ENCODE results near the gene TSPAN31.

The TSPAN31 gene

DNA sequence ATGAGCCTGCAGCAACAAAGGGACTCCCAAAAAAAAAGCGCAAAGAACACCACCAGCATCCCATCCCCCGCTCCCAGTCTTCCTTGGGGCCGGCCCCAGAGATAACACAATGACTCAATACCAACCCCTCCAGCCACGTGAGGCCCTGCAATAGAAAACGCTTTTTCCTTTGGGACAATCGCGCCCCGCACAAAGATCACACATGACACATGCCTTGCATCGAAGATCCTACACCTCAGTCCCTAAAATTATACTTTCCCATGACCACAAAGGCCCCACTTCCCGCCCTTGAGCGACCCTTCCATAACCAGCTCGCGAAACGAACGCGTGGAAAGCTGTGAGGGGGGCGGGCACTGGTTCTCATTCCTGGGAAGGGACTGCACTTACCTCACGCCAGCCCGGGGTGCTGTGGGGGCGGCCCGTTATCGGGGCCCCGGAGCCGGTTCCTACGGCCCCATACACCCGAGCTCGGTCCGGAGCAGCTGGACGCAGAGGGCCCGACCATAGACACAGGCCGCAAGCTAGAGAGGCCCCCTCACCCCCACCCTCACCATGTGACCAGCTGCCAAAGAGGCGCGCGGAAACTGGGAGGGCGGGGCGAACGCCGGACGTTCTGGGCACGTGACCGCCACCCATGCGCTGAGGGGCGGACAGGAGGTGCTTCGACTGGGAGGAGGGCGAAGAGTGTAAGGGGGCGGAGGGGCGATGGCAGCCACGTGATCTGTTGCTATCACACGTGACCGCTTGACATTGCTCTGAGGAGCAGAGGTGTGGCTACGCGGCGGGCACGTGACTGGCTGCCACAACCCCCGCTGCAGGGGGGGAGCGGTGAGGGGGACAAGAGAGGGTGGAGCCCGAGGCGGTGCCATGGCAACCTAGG lies 7.2 kb downstream of the TSPAN31 start, which contains the start of gene CDK4:
Gene CDK4, minus strand, starts transcription at position 523 of the 880 bp plus-strand sequence. CDS start 593 bp downstream, outside the sequence.
- peak; percentile 89 to 100 (median 100) for DNase-seq

DNA sequence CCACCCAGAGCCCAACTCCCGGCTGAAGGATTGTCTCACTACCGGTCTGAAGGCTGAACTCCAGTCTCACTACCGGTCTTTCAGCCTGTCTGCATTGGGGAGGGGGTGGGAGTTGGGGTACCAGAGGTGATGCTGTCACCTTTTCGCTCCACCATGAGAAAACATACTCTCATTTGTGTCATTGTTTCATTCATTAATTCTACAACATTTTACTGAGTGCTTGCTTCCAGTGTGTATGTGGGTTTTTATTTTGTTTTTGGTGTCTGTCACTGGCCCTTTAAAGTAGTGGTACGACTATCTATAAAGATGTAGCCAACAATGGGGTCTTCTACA lies 7.8 kb downstream of the TSPAN31 start:
- DNase-seq, result no peak

- no peak for DNase-seq
Observed at GRCh38 chr12:57753756-57754337, 9.0 kb downstream of the TSPAN31 start.

DNA sequence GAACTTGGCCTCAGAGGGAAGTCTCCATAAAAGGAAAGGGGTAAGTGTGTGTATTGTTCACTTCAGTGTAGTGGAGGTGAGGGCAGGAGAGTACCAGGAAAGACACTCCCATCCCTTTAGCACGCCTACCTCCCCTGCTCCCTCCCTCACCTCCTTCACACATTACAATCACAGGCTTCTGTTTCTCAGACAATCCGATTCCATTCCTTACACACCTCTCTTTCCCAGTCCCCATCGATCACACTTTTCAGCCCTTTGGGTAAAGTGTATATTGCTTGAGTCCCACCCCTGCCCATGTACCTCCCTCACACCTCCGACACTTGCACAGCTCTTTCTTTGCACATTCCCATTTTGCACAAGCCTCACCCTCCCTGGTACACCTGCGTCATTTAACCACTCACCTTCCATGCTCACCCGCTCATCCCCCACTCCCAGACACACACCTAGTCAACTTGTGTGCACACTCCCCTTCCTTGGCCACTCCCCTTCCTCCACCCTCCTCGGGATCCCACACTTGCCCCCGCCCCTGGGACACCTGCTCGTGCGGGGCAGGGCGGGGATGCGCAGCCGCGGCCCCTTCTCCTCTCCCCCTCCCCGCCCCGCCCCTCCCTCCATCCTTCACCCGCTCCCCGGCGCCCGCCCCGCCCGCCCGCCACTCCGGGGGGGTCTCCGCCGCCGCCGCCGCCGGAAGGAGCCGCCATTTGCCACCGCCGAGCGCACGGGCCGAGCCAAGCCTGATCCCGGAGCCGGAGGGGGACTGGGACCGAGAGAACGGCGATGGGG lies 9.8 kb downstream of the TSPAN31 start, which contains the start of gene MARCHF9:
Gene MARCHF9, plus strand, starts transcription at position 693 of the 783 bp plus-strand sequence. CDS start 426 bp downstream, outside the sequence.
- peak in 50 of 56 donors; percentile 10 to 86 (median 57) for DNase-seq

DNA sequence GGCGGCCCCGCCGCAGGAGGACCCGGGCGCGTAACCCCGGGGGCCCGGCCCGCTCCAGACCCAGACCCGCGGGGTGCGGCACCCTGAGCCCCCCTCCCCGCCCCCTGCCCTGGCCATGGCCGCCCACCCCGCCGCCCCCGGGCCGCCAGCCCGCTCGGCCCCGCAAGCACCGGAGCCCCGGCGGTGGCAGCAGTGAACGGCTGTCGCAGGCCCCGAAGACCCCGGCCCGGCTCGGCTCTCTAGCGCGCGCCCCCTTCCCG lies 10.3 kb downstream of the TSPAN31 start:
- no peak for DNase-seq

- DNase-seq, result peak in 4 of 56 donors; percentile 14 to 58 (median 37)
Observed at GRCh38 chr12:57755454-57756372, 10.9 kb downstream of the TSPAN31 start.

DNA sequence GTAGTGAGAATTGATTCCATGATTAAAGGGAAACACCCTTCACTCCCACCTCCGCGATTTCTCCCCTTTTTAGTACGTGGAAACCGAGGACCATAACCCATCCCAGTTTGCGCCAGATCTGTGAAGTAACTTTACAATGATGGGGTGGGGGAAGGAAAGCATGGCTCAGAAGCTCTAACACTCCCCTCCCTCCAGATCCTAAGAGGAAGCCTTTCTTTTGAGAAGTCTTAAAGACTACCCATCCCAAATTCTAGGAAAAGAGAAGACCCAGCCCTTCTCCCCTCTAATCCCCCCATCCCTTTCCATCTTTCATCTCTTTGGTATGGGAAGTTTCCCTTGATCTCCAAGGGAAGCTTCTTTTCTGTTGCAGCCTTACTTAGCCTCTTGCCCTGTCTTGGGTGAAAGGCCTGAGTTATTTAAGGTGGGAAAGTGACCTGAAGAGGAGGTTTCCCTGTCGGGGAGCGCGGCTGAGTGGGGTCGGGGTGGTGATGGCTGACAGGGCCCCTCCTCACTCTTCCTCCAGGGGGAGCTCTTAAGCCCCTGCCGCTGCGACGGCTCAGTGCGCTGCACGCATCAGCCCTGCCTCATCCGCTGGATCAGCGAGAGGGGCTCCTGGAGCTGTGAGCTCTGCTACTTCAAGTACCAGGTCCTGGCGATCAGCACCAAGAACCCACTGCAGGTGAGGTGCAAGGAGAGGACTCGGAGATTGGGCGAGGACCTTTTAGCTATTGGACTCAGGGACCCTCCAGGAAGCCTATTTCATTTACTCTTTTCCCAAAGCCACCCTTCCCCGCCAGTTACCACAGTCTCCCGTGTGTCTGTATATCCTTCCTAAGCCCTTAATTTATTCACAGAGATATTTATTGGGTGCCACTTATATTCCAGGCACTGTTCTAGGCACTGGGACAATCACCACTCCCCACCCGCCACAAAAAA lies 11.8 kb downstream of the TSPAN31 start:
- DNase-seq, result peak in 4 of 56 donors; percentile 13 to 25 (median 16)

DNA sequence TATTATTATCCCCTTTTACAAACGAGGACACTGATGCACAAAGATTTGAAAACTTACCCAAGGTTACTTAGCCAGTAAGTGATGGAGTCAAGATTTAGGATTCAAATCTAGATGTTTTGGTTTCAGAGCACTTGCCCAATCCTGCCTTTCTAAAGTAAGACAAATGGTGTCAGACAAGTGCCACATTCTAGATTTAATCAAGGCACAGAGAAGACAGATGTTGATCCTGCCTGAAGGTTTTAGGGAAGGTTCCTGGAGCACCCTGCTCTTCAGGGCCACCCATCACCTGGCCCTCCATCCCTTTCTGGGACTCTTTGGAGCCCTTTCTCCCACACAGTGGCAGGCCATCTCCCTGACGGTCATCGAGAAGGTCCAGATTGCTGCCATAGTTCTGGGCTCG lies 12.9 kb downstream of the TSPAN31 start:
- DNase-seq, result no peak

DNA sequence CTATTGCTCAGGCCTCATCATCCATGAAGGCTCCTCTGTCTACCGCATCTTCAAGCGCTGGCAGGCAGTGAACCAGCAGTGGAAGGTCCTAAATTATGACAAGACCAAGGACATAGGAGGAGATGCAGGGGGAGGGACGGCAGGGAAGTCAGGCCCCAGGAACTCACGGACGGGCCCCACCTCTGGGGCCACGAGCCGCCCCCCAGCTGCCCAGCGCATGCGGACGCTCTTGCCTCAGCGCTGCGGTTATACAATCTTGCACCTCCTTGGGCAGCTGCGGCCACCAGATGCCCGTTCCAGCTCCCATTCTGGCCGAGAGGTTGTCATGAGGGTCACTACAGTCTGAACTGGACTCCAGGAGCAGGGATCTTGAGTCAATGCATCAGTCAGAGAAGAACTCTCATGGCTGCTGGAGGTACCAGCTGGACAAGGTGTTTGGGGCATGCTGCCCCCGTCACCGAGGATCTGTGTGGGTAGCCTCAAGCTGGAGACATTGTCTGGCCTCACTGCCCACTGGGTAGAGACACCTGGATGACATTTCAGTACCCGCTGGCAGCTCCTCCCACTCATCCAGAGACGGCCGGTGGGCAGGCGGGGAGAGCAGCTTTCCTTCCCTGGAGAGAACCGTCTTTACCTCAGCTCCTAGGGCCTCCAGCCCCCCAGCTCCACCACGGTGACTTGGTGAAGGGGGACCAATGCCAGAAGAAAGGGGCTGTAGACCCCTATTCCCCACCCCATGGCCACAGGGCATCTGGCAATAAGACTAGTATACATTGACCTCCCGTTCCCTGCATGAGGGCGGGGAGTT lies 13.9 kb downstream of the TSPAN31 start:
- no peak for DNase-seq

DNA sequence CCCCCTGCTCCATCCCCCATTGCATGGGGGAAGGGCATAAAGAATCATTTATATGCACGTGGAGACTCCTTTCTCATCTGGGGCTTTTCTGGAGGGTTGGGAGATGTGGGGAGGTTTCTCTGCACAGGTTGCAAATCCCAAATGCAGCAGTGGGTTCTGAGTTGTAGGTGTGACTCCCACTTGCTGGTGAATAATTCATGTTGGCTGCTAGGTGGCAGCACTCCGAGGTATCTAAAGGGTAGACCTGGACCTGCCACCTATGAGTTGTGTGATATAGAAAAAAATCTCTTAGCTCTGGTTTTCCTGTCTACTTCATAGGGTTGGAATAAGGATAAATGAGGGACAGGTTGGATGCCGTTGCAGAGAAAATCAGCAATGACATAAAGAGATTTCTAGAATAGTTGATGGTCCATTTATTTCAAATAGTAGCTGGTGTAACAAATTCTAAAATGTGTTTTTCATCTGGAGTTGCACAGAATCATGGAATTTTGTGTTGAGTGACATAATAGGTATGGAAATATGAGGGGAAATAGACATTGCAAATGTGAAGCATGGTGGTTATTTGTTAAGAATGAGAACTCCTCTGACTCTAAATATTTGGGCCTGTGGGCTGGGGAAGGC lies 14.6 kb downstream of the TSPAN31 start:
- DNase-seq, result peak in 8 of 56 donors; percentile 9 to 39 (median 23)

DNA sequence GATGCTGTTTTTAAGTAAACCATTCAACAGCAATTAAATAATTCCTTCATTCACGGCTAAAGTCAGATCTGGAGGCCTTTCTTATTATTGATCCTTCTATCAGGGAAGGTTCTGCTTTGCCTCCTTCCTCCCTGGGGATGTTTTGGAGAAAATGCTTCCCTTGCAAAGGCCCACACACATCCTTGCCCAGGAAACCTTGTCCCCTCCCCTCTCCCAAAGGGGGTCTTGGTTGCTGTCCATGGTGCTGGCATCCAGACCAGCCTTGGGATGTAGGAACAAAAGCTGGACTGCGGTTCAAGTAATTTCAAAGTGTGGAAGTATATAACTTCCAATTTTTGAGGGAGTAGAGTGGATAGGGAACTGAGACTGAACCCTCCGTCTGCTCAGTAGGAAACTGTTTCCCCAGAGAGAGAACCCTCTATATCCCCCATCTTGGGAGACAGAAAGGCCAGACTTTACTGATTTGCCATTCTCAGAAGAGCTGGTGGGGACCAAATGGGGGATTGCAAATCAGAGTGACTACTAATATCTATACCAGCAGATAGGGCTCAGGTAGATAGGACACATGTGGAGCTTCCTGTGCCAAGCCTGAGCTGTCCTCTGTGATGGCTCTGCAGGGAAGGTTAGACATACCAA lies 15.6 kb downstream of the TSPAN31 start:
- DNase-seq, result no peak

DNA sequence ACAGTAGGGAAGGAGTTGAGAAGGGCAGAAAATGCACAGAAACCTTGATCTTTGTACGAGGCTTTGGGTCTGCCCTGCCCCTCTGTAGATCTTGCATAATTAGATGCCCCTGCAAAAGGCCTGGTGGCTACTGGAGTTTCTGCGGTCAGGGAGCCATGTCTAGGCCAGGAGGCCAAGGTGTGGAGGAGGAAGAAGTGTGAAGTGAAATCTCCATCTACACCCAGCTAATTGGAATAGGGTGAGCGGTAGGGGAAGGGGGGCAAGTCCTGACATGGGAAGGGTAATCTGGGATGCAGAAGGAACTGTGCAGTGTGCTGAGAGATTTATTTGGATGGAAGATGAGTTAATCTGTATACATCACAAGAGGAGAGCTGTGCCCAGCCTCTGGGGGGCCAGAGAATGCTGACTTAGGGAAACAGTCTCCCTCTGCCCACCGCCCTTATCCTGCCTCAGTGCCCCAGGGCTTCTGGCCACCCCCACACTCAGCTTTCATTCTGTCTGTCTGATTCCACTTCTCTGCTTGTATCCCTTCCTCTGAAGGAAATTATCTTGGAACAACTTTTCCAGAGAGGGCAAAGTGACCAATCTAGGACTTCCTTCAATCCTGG lies 16.7 kb downstream of the TSPAN31 start:
- DNase-seq, result no peak

GRCh38 chr12:57762463-57762862 lies 17.6 kb downstream of the TSPAN31 start:
- DNase-seq, result no peak

GRCh38 chr12:57763881-57764661 lies 19.2 kb downstream of the TSPAN31 start:
- DNase-seq, result no peak

- no peak for DNase-seq
Observed at GRCh38 chr12:57764662-57765002, 19.8 kb downstream of the TSPAN31 start.

DNA sequence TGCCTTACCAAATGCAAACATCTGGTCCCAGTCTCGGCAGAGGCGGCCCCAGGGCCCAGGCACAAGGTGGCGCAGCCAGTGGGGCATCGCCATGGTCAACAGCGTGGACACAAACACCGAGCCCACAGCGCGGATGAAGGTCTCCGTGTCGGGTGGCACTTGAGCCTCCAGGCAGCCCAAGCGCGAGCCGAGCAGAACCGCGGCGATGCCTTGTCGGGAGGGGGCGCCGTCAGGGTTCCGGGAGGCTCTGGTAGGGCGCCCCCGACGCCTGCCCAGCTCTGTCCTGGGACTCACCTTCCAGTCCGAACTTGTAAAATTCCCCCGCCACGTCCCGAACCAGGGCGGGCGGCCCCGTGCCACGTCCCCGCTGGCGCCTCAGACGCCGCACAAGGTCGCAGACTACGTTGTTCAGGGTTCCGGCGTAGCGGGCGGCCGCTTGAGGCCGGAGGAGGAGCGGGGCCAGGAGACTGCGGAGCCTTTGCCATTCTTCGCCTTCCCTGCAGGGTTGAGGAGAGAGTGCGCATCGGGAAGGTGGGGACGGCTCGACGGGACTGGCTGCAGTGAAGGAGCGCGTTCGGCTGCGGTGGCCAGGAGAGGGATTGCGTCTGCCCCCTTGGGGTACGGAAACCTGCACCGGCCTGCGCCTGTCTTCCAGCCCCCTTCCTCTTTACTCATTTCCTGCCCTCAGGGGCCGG lies 20.3 kb downstream of the TSPAN31 start:
- no peak for DNase-seq
